Panc1 (cell line): Measurements from ENCODE around the gene LRRC9. TPM values are rescaled to one million over a fixed set of nuclear protein-coding genes. Genes with fewer than 3 reads are reported as not detected.

Experiments
- ATAC-seq: fragments of 200-7000 bp; cut with Tn5 transposase; 2 replicates; pipeline ENCODE4 v1.9.1; 2020; ENCODE audit warnings: mild to moderate bottlenecking, moderate library complexity
- BruUV-seq: library from RNA; stranded (reverse); fragments of 400-500 nt; replicated peaks from 2 replicates; lab custom pipeline; 2021; lab: Mats Ljungman, UMichigan
- CTCF ChIA-PET: fragments of 300-600 bp; sonication (Branson Sonifier 250); formaldehyde crosslinking; loops from one replicate; lab custom pipeline; 2022; ENCODE audit warnings: antibody characterized with exemption; lab: Charles Lee
- POLR2A ChIA-PET: fragments of 300-600 bp; sonication (Branson Sonifier 250); formaldehyde crosslinking; loops from one replicate; lab custom pipeline; 2022; ENCODE audit warnings: antibody characterized with exemption; lab: Charles Lee
- DNase-seq: peaks from one replicate; pipeline ENCODE4 v3.0.0-alpha.2; 2010; ENCODE audit warnings: low read depth, low spot score
- H3K27ac ChIP-seq: 2 replicates; pipeline ENCODE4 v1.5.1; 2011; ENCODE audit warnings: mild to moderate bottlenecking, low read length, inconsistent platforms
- H3K27me3 ChIP-seq: fragments of 200-500 bp; sonication (Bioruptor generic); 2 replicates; pipeline ENCODE4 v1.6.0; 2014; ENCODE audit warnings: low read length, inconsistent platforms; ENCODE audit not compliant: control insufficient read depth, insufficient read depth
- H3K36me3 ChIP-seq: fragments of 200-500 bp; sonication (Bioruptor generic); 2 replicates; pipeline ENCODE4 v1.5.1; 2014; ENCODE audit warnings: inconsistent platforms, mild to moderate bottlenecking, low read length, moderate library complexity; ENCODE audit not compliant: control insufficient read depth, insufficient read depth
- H3K4me1 ChIP-seq: 2 replicates; pipeline ENCODE4 v1.5.1; 2011; ENCODE audit warnings: inconsistent platforms, mild to moderate bottlenecking, low read length, moderate library complexity; ENCODE audit not compliant: control insufficient read depth, insufficient read depth
- H3K4me3 ChIP-seq, 2 experiments: 2 replicates each; pipeline ENCODE4 v1.5.1; 2011 to 2012; ENCODE audit warnings: low read depth in 2 of 2, low read length in 2 of 2, mild to moderate bottlenecking in 2 of 2, inconsistent platforms in 1 of 2, moderate library complexity in 1 of 2
- H3K9me3 ChIP-seq: fragments of 200-500 bp; sonication (Bioruptor generic); 2 replicates; pipeline ENCODE4 v1.5.1; 2014; ENCODE audit warnings: low read depth, mild to moderate bottlenecking, inconsistent platforms, low read length, moderate library complexity; ENCODE audit not compliant: control insufficient read depth, insufficient read depth
- POLR2AphosphoS5 ChIP-seq: IDR thresholded peaks from 2 replicates; pipeline ENCODE4 v1.6.1; 2012; ENCODE audit warnings: mild to moderate bottlenecking, low read depth, low read length, moderate library complexity
- SIN3A ChIP-seq: IDR thresholded peaks from 2 replicates; pipeline ENCODE4 v1.6.1; 2012; ENCODE audit warnings: low read depth, mild to moderate bottlenecking, low read length, moderate library complexity, borderline replicate concordance; ENCODE audit not compliant: insufficient read depth
- TCF7L2 ChIP-seq: IDR thresholded peaks from 2 replicates; pipeline ENCODE4 v1.6.1; 2011; ENCODE audit warnings: mild to moderate bottlenecking, low read depth, low read length, inconsistent platforms
- in situ Hi-C: cut with HindIII; loops from 2 replicates; pipeline ENCODE4 v1.10.0; 2016; ENCODE audit warnings: low sequenced_read_pairs, low pct_unique_long_range_greater_than_20kb
- intact Hi-C: fragments of 100-400 bp; cut with micrococcal nuclease; formaldehyde crosslinking; loops from one replicate; pipeline ENCODE4 v1.10.0; 2022; ENCODE audit not compliant: unreplicated experiment
- total RNA-seq: library from RNA; stranded (reverse); gene quantifications from one replicate; pipeline ENCODE4 v1.2.1, GENCODE V29; 2021; ENCODE audit not compliant: unreplicated experiment
- TF ChIP-seq, protein P1 (sequence below), 2 experiments: IDR thresholded peaks; 2 replicates each; pipeline ENCODE4 v1.6.1; 2011 to 2012; ENCODE audit warnings: low read depth in 2 of 2, control low read depth in 1 of 2, low read length in 1 of 2, mild to moderate bottlenecking in 1 of 2, moderate library complexity in 1 of 2; ENCODE audit not compliant: insufficient read depth in 1 of 2
- TF ChIP-seq, protein P2 (sequence below): fragments of 450-650 bp; IDR thresholded peaks from 2 replicates; pipeline ENCODE4 v1.5.1; 2017; ENCODE audit warnings: mild to moderate bottlenecking

LRRC9 gene
- total RNA-seq, 1 experiment from 2014 or later, result not detected

DNA sequence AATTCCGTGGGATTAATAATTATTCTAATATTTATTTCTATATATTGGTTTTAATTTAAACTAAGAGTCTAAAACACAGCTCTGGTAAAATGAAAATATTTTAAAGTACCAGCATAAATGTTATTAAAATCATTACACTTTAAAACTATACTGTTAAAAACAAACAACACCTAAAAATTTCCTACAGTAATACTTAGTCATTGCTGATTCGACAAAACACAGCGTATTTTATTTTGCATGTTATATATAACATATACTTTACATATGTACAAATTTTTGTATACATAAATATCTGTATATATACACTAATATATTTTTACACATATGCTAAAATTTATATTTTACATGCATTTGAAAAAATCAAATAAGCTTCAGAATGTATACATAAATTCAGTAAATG lies 165.7 kb downstream of the LRRC9 start:
- no peak for DNase-seq
- Histone ChIP-seq H3K36me3 (no peaks in the 10 kb centered on the region), H3K4me3 (no peak overlapping the region), H3K27me3 (no peaks in the 10 kb centered on the region), H3K9me3 (no peaks in the 10 kb centered on the region), H3K4me1 (no peaks in the 10 kb centered on the region), H3K27ac (no peak overlapping the region)
- in situ Hi-C loops, result no loop called here
- BruUV-seq, result no TSS peak
- CTCF ChIA-PET, result no interaction called here
- intact Hi-C loops, result no loop called here
- ATAC-seq, result no peak
- TF ChIP-seq, protein P1, sequence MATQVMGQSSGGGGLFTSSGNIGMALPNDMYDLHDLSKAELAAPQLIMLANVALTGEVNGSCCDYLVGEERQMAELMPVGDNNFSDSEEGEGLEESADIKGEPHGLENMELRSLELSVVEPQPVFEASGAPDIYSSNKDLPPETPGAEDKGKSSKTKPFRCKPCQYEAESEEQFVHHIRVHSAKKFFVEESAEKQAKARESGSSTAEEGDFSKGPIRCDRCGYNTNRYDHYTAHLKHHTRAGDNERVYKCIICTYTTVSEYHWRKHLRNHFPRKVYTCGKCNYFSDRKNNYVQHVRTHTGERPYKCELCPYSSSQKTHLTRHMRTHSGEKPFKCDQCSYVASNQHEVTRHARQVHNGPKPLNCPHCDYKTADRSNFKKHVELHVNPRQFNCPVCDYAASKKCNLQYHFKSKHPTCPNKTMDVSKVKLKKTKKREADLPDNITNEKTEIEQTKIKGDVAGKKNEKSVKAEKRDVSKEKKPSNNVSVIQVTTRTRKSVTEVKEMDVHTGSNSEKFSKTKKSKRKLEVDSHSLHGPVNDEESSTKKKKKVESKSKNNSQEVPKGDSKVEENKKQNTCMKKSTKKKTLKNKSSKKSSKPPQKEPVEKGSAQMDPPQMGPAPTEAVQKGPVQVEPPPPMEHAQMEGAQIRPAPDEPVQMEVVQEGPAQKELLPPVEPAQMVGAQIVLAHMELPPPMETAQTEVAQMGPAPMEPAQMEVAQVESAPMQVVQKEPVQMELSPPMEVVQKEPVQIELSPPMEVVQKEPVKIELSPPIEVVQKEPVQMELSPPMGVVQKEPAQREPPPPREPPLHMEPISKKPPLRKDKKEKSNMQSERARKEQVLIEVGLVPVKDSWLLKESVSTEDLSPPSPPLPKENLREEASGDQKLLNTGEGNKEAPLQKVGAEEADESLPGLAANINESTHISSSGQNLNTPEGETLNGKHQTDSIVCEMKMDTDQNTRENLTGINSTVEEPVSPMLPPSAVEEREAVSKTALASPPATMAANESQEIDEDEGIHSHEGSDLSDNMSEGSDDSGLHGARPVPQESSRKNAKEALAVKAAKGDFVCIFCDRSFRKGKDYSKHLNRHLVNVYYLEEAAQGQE (IDR thresholded peaks at IDR 0.05; ENCODE audit: insufficient read depth in 1 of 2, low read depth in 2 of 2, low read length in 1 of 2), result no peak
- TF ChIP-seq POLR2AphosphoS5, result no peak
- POLR2A ChIA-PET, result no interaction called here

DNA sequence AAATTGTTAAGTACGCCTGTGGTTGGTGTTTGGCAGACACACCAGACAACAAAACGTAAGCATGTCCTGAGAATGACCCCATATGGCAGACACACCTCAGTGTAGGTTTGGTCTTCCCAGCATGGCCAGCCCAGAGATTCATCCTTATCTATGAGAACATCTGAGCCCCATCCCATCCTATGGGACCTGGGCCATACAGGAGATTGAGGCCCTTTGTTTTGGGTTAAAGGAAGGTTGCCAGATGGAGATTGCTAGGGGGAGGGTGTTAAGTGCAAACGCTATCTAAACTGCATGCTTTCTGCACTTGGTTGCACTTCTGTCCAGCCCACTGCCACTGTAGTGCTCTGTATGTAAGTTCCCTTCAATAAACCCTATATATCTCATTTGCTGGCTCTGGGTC lies 167.7 kb downstream of the LRRC9 start:
- no peaks in the 10 kb centered on the region for H3K27me3 ChIP-seq
- 0 out of 2 replicates have a peak, but pooled peaks cover 4% of the 10 kb centered on the region for H3K4me1 ChIP-seq
- no TSS peak for BruUV-seq
- in situ Hi-C loops (no loop called here), intact Hi-C loops (no loop called here)
- ATAC-seq (no peak), DNase-seq (no peak)
- ChIA-PET CTCF (no interaction called here), POLR2A (no interaction called here)
- H3K4me3 ChIP-seq, result no peak overlapping the region
- TF ChIP-seq, protein P1 (IDR thresholded peaks at IDR 0.05; ENCODE audit: insufficient read depth in 1 of 2, low read depth in 2 of 2, low read length in 1 of 2), result no peak
- TF ChIP-seq SIN3A (no peak), POLR2AphosphoS5 (no peak), TCF7L2 (no peak)
- TF ChIP-seq, protein P2, sequence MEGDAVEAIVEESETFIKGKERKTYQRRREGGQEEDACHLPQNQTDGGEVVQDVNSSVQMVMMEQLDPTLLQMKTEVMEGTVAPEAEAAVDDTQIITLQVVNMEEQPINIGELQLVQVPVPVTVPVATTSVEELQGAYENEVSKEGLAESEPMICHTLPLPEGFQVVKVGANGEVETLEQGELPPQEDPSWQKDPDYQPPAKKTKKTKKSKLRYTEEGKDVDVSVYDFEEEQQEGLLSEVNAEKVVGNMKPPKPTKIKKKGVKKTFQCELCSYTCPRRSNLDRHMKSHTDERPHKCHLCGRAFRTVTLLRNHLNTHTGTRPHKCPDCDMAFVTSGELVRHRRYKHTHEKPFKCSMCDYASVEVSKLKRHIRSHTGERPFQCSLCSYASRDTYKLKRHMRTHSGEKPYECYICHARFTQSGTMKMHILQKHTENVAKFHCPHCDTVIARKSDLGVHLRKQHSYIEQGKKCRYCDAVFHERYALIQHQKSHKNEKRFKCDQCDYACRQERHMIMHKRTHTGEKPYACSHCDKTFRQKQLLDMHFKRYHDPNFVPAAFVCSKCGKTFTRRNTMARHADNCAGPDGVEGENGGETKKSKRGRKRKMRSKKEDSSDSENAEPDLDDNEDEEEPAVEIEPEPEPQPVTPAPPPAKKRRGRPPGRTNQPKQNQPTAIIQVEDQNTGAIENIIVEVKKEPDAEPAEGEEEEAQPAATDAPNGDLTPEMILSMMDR, result no peak
- H3K36me3 ChIP-seq, result no peaks in the 10 kb centered on the region; the same call in 1 of the 2 replicates
- no peaks in the 10 kb centered on the region for H3K9me3 ChIP-seq
- no peak overlapping the region for H3K27ac ChIP-seq
